RWPE2 (cell line): ENCODE data around the gene ZNF740.
"Not testable (repeated sequence)": the region's sequence is repeated elsewhere in the genome, so short reads cannot be mapped to it uniquely, and the experiment has no call there.

Experiments
- ATAC-seq: fragments of 200-7000 bp; cut with Tn5 transposase; 3 replicates; pipeline ENCODE4 v1.9.1; 2021; ENCODE audit warnings: low read depth
- DNase-seq: peaks from one replicate; pipeline ENCODE4 v3.0.0-alpha.2; 2020; ENCODE audit warnings: low spot score
- H3K27ac ChIP-seq: fragments of 450-650 bp; 2 replicates; pipeline ENCODE4 v1.5.1; 2017; ENCODE audit warnings: mild to moderate bottlenecking; ENCODE audit not compliant: poor library complexity, severe bottlenecking
- H3K27me3 ChIP-seq: fragments of 250-450 bp; sonication (Bioruptor Pico); 2 replicates; pipeline ENCODE4 v1.5.1; 2021; ENCODE audit warnings: mild to moderate bottlenecking, moderate library complexity; ENCODE audit not compliant: insufficient read depth, poor library complexity, severe bottlenecking
- H3K36me3 ChIP-seq: fragments of 250-450 bp; sonication (Bioruptor Pico); 2 replicates; pipeline ENCODE4 v1.5.1; 2020; ENCODE audit warnings: low read depth, mild to moderate bottlenecking, moderate library complexity
- H3K4me1 ChIP-seq: fragments of 250-450 bp; sonication (Bioruptor Pico); 2 replicates; pipeline ENCODE4 v1.5.1; 2021; ENCODE audit warnings: mild to moderate bottlenecking, moderate library complexity; ENCODE audit not compliant: insufficient read depth, poor library complexity, severe bottlenecking
- H3K4me3 ChIP-seq: fragments of 250-450 bp; sonication (Bioruptor Pico); 2 replicates; pipeline ENCODE4 v1.5.1; 2021; ENCODE audit warnings: mild to moderate bottlenecking, moderate library complexity; ENCODE audit not compliant: severe bottlenecking
- H3K9me3 ChIP-seq: fragments of 250-450 bp; sonication (Bioruptor Pico); 2 replicates; pipeline ENCODE4 v1.5.1; 2021; ENCODE audit warnings: mild to moderate bottlenecking, moderate library complexity; ENCODE audit not compliant: severe bottlenecking
- TF ChIP-seq, protein P1 (sequence below): fragments of 450-650 bp; IDR thresholded peaks from one replicate; pipeline ENCODE4 v1.5.1; 2017; ENCODE audit warnings: mild to moderate bottlenecking, moderate library complexity; ENCODE audit not compliant: poor library complexity, severe bottlenecking

The ZNF740 gene

DNA sequence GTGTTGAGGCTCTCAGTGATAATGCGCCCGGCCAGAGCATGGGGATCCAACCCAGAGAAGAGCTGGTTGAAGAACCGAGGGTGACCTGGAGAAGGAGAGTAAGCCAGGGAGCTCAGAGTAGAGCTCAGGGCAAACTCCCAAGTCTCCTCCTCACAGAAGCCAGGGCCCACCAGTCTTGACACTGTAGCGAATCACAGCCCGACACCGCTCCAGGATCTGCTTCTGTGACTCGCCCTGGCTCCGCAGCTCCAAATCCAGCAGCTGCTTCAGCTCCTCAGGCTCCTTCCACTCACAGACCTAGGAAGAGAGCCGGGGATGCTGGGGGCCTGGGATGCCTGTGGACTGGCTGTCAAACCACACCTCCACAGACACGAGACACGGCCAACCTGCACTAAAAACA is 8.2 kb upstream of the ZNF740 start:
- Histone ChIP-seq H3K4me3 (no peak overlapping the region), H3K27ac (no peak overlapping the region), H3K36me3 (no peaks in the 10 kb centered on the region), H3K4me1 (no peaks in the 10 kb centered on the region), H3K9me3 (no peaks in the 10 kb centered on the region), H3K27me3 (no peaks in the 10 kb centered on the region)
- TF ChIP-seq, protein P1, sequence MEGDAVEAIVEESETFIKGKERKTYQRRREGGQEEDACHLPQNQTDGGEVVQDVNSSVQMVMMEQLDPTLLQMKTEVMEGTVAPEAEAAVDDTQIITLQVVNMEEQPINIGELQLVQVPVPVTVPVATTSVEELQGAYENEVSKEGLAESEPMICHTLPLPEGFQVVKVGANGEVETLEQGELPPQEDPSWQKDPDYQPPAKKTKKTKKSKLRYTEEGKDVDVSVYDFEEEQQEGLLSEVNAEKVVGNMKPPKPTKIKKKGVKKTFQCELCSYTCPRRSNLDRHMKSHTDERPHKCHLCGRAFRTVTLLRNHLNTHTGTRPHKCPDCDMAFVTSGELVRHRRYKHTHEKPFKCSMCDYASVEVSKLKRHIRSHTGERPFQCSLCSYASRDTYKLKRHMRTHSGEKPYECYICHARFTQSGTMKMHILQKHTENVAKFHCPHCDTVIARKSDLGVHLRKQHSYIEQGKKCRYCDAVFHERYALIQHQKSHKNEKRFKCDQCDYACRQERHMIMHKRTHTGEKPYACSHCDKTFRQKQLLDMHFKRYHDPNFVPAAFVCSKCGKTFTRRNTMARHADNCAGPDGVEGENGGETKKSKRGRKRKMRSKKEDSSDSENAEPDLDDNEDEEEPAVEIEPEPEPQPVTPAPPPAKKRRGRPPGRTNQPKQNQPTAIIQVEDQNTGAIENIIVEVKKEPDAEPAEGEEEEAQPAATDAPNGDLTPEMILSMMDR: no peak
- DNase-seq (no peak), ATAC-seq (no peak)

GRCh38 chr12:53173085-53173715 is 7.3 kb upstream of the ZNF740 start:
- H3K27ac ChIP-seq: no peak overlapping the region
- no peak for DNase-seq

DNA sequence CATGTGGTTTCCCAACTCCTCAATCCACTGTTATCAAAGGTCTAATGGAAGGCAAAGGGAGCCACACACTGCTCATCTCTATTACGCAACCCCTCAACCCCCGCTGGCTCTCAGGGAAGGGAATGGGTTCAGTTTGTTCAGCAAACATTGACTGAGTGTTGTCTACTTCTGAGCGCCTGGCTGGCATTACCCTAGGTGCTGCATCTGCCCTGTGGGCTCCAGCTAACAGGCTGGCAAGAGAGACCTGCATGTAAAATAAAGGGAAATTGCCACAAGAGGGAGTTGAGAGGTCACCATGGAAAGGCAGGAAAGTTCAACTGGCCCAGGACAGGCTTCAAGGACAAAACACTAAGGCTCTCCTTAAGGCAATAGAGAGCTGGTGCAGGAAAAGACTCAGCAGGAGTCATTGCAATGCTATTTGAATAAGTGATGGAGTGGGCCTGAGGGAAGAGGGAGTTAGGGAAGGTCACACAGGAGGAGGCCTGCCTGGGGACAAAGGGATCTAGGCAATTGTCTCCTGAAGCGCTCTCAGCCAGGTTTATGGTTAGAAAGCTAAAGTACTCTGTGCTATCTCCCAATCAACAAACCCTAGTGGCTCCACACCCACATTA is 5.5 kb upstream of the ZNF740 start:
- Histone ChIP-seq H3K4me1 (no peaks in the 10 kb centered on the region), H3K27ac (no peak overlapping the region), H3K4me3 (no peak overlapping the region), H3K9me3 (no peaks in the 10 kb centered on the region), H3K27me3 (no peaks in the 10 kb centered on the region), H3K36me3 (no peaks in the 10 kb centered on the region)
- ATAC-seq (peak; percentile 64), DNase-seq (no peak)
- TF ChIP-seq, protein P1: peak; percentile 49

More at GRCh38 chr12:53173085-53173715, 7.3 kb upstream of the ZNF740 start:
- Histone ChIP-seq H3K9me3 (no peaks in the 10 kb centered on the region), H3K4me3 (no peak overlapping the region), H3K36me3 (no peaks in the 10 kb centered on the region), H3K4me1 (no peaks in the 10 kb centered on the region), H3K27me3 (no peaks in the 10 kb centered on the region)
- TF ChIP-seq, protein P1: no peak
- no peak for ATAC-seq

DNA sequence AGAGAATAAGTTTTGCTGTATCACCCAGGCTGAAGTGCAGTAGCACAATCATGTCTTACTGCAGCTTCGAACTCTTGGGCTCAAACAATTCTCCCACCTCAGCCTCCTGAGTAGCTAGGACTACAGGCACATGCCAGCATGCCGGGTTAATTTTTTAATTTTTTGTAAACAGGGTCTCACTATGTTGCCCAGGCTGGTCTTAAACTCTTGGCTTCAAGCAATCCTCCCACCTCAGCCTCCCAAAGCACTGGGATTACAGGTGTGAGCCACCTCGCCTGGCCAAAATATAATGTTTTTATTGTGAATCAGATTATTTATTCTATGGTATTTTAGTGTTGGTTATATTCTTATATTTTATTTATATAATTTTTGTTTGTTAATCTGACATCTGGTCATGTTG is 3.8 kb upstream of the ZNF740 start:
- Histone ChIP-seq H3K27me3 (no peaks in the 10 kb centered on the region), H3K4me3 (no peak overlapping the region), H3K9me3 (no peaks in the 10 kb centered on the region), H3K4me1 (peaks cover 3% of the 10 kb centered on the region), H3K27ac (no peak overlapping the region), H3K36me3 (peaks cover 4% of the 10 kb centered on the region)
- no peak for DNase-seq
- no peak for ATAC-seq
- TF ChIP-seq, protein P1: no peak

DNA sequence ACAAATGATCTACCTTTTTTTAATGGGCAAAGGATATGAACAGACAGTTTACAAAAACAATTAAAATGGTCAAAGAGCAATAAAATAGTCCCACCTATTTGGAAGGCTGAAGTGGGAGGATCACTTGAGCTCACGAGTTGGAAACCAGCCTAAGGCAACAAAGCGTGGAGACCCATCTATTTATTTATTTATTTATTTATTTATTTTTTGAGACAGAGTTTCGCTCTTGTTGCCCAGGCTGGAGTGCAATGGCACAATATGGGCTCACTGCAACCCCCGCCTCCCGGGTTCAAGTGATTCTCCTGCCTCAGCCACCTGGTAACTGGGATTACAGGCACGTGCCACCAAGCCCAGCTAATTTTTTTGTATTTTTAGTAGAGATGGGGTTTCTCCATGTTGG is 3.1 kb upstream of the ZNF740 start:
- H3K27ac ChIP-seq, DNase-seq, H3K9me3 ChIP-seq, H3K4me3 ChIP-seq, ATAC-seq, H3K27me3 ChIP-seq: not testable (repeated sequence)
- Histone ChIP-seq H3K36me3 (peaks cover 11% of the 10 kb centered on the region), H3K4me1 (peaks cover 10% of the 10 kb centered on the region)

DNA sequence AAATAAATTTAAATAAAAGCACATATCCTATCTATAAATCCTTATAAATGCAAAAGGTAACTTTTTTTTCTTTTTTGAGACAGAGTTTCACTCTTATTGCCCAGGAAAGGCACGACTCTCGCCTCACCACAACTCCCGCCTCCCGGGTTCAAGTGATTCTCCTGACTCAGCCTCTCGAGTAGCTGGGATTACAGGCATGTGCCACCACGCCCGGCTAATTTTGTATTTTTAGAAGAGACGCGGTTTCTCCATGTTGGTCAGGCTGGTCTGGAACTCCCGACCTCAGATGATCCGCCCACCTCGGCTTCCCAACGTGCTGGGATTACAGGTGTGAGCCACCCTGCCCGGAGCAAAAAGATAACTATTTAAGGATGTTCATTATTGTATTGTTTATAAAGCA is 1.7 kb upstream of the ZNF740 start:
- Histone ChIP-seq H3K4me1 (peaks cover 10% of the 10 kb centered on the region), H3K36me3 (peaks cover 24% of the 10 kb centered on the region)
- H3K9me3 ChIP-seq, ATAC-seq, H3K4me3 ChIP-seq, H3K27me3 ChIP-seq, DNase-seq, H3K27ac ChIP-seq: not testable (repeated sequence)
